GM12865 (cell line): Measurements from ENCODE around the gene ITGB6.
"Not testable (repeated sequence)": the region's sequence is repeated elsewhere in the genome, so short reads cannot be mapped to it uniquely, and the experiment has no call there.

Source experiments
- DNase-seq: peaks from one replicate; pipeline ENCODE4 v3.0.0; 2010; ENCODE audit warnings: low read depth
- H3K4me3 ChIP-seq: 2 replicates; pipeline ENCODE4 v1.5.1; 2011; ENCODE audit warnings: mild to moderate bottlenecking, low read depth, low read length, control low read depth
- CTCF ChIP-seq: IDR thresholded peaks from 2 replicates; pipeline ENCODE4 v1.5.1; 2011; ENCODE audit warnings: low read length, control low read depth, low read depth, inconsistent platforms; ENCODE audit not compliant: insufficient read depth; ENCODE audit errors: missing control alignments

The ITGB6 gene

GRCh38 chr2:160132761-160133160 is 67.3 kb downstream of the ITGB6 start:
- no peak overlapping the region for H3K4me3 ChIP-seq
- DNase-seq, result no peak
- no peak for TF ChIP-seq CTCF

- no peak for DNase-seq
- no peak overlapping the region for H3K4me3 ChIP-seq
- TF ChIP-seq CTCF, result no peak
These were observed 73.3 kb downstream of the ITGB6 start for GRCh38 chr2:160126756-160127155.

GRCh38 chr2:160126315-160126714 is 73.8 kb downstream of the ITGB6 start:
- no peak overlapping the region for H3K4me3 ChIP-seq
- DNase-seq, result no peak
- TF ChIP-seq CTCF, result no peak

- no peak for DNase-seq
- no peak overlapping the region for H3K4me3 ChIP-seq
- TF ChIP-seq CTCF, result no peak
These were observed 74.2 kb downstream of the ITGB6 start for GRCh38 chr2:160125828-160126227.

- no peak for DNase-seq
- no peak overlapping the region for H3K4me3 ChIP-seq
- TF ChIP-seq CTCF, result no peak
These were observed 74.7 kb downstream of the ITGB6 start for GRCh38 chr2:160125366-160125765.

- no peak for DNase-seq
- no peak overlapping the region for H3K4me3 ChIP-seq
- TF ChIP-seq CTCF, result no peak
These were observed 75.5 kb downstream of the ITGB6 start for GRCh38 chr2:160124571-160124970.

- not testable (repeated sequence) for H3K4me3 ChIP-seq, DNase-seq
These were observed 85.4 kb downstream of the ITGB6 start for GRCh38 chr2:160114721-160115120.

GRCh38 chr2:160114020-160114419 is 86.1 kb downstream of the ITGB6 start:
- DNase-seq, result no peak
- no peak overlapping the region for H3K4me3 ChIP-seq
- TF ChIP-seq CTCF, result no peak
